ENCODE measurements around the gene OR4C6.

The OR4C6 gene

GRCh38 chr11:55661901-55662300, at the start of gene OR4C6:
Gene OR4C6, plus strand, starts transcription at chr11:55662201. Its CDS starts 2,966 bp downstream, at chr11:55665167.
- DNase-seq = no peak

DNA sequence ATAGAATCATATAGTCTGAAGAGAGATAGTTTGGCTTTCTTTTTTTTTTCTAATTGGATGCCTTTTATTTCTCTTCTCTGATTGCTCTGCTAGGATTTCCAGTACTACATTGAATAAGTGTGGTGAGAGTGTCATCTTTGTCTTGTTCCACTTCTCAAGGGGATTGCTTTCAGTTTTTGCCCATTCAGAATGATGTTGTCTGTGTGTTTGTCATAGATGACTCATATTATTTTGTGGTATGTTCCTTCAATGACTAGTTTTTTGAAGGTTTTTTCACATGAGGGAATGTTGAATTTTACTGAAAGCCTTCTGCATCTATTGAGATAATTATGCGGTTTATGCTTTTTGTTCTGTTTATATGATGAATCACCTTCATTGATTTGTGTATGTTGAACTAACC, 37.5 kb upstream of the OR4C6 start:
- DNase-seq = no peak

- no peak for DNase-seq
Observed at GRCh38 chr11:55634813-55635212, 27.2 kb upstream of the OR4C6 start, which contains the start of gene OR4P4. Gene OR4P4, plus strand, starts transcription at chr11:55635113.

GRCh38 chr11:55648027-55648426, 14.0 kb upstream of the OR4C6 start, which contains the start of gene OR4S2:
Gene OR4S2, plus strand, starts transcription at chr11:55648327. Its CDS starts 2,577 bp downstream, at chr11:55650904.
- DNase-seq = no peak

GRCh38 chr11:55652560-55652959, 9.4 kb upstream of the OR4C6 start:
- no peak for DNase-seq

DNA sequence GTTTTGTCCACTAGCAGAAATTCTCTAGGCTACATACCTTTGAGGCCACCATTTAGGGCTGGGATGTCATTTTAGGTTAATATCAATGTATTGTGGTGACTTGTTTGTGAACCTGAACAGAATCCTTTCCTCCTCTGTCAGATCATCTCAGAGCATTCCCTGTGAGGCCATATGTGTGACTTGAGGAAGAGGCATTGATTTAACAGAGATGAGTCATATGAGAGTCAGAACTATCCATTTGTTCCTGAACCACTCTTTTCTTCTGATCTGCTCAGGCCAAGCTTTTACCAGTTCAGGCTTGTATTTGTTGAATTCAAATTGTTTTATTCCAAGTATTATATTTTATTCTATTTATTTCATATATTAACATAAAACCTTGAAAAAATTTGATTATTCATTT, 6.9 kb upstream of the OR4C6 start:
- no peak for DNase-seq

DNA sequence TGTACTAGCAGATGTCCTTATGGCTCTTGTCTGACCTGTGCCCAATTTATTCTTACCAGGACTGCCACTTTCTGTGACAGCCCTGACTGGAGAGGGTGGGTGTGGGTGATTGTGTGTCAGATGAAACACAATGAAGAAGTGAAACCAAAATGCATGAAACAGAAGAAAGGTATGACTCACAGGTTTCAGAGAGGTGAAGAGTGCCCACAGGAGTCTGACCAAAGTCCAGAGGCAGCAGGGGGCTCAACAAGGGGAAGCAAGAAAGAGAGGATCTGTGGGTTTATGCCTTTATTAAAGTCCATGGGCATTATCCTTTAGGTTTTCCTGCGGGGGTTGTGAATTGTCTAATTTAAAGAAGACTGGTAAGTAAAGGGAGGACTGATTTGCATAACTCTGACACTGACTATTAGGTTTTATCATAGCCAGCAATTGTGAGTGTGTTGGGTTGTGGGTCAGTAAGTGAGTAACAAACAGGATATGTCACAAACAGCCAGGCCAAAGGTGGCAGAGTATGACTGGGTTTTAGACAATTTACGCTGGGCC, 3.9 kb upstream of the OR4C6 start:
- DNase-seq = no peak

DNA sequence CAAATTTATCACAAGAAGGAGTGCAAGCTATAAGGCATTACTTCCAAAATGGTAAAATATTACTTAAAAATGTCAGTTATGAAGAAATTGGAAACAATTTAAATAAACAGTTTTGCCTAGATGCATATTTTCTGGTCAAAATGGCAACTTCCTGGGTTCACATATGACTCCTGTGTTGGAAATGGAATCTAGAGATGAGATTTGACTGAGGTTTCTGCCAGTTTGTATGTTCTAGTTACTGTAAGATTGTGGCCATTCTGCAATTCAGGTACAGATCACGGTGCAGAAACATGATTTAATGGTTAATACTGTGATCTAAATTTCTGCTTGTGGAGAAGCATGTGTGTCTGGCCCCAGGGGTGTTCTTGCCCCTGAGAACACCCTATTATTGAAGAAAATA, 3.4 kb upstream of the OR4C6 start:
- no peak for DNase-seq

DNA sequence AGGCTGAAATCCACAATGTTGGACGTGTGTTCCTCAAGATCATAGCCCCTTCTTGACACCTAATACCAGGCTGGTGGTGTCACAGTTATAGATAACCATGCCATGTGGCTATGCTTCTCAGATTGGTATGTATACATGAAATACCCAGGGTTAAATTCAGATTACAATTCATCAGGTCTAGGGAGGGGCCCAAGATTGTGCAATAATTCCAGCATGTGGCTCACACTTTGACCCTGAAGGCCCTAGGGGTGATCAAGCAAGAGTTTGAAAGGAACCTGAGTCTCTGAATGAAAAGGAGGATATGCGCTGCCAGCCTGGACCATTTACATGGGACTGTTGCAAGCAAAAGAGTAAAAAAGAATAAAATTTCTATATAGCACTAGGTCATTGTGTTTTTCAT, 7.4 kb downstream of the OR4C6 start:
- DNase-seq = no peak

DNA sequence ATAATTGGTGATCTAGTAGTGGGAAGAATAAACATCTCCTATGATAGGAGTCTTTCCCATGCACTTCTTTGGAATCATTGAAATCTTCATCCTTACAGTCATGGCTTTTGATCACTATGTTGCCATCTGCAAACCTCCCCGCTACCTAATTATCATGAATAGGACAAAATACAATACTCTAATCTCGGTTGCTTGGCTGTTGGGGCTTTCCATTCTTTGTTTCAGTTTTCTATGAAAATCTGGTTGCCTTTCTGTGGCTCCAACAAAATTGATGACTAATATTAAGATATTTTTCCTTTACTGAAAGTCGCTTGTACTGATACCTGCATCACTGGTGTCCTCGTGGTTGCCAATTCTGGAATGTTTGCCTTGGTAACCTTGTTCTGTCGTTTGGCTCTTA, 11.9 kb downstream of the OR4C6 start:
- no peak for DNase-seq

DNA sequence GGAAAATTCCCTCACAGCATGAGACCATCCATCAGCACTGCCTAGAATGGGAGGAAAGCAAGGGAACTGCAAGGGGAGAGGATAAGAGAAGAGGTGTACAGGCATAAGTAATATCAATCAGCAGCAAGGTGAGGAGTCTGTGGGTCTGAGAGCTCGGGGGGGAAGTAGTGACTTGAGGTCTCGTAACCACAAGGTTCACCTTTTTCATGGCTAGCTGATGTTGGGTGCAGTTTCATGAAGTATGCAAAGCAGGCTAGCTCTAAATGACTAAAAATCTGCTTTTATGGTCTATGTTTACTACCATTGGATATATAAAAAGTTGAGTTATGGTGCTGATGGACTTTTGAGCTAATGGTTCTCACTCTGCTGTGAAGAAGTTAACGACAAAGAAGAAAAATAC, 35.8 kb downstream of the OR4C6 start:
- DNase-seq = no peak

DNA sequence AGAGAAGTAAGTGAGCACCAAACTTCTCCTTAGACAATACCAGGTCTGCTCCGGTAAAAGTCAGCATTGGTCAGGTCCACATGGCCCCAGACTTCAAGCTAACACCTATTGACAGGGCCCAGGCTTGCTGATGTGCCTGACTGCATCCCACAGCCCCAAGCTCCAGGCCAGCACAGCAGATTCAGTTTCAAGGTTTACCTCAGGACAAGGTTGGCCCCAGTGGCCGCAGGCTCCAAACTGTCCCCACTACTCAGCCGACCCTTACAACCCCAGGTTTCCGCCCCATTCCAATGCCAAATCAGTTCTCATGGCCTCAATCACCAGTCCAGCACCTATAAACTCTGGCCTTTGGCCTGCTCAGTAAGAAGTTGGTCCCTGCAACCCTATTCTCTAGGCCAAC, 39.4 kb downstream of the OR4C6 start:
- DNase-seq = no peak

- DNase-seq = no peak
Observed at GRCh38 chr11:55707029-55707428, 45.0 kb downstream of the OR4C6 start.

- DNase-seq = no peak
Observed at GRCh38 chr11:55714982-55715888, 53.2 kb downstream of the OR4C6 start.
